WI38 (cell line): ENCODE data around the gene RBFOX1.

Experiments
- H3K4me3 ChIP-seq: 2 replicates; pipeline ENCODE4 v1.5.1; 2011; ENCODE audit warnings: low read depth, mild to moderate bottlenecking, control low read depth, low read length
- CTCF ChIP-seq: IDR thresholded peaks from 2 replicates; pipeline ENCODE4 v1.5.1; 2012; ENCODE audit warnings: low read depth, mild to moderate bottlenecking, control low read depth, low read length

RBFOX1 gene

DNA sequence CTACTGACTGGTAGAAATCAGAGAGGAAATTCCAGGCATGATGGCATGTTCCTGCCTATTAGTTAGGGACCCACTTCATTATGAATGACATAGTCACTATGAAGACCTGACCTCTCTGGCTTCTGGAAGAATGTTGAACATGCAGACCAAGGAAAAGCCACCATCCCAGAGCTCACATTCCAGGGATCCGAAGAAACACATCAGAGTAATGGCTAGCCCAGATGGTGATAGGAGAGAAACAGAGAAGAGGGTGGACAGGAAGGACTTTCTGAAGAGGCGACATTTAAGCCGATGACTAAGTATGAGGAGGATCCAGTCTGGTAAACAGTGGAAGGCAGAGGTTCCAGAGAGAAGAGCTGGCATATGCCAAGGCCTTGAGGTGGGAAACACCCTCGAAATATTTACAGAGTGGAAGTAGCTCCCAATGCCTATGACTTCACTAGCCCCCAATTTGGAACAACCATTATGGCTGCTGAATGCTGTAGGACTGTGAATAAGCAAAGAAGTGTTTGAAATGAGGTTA is 216.2 kb downstream of the RBFOX1 start:
- no peak for TF ChIP-seq CTCF
- H3K4me3 ChIP-seq = no peak overlapping the region

DNA sequence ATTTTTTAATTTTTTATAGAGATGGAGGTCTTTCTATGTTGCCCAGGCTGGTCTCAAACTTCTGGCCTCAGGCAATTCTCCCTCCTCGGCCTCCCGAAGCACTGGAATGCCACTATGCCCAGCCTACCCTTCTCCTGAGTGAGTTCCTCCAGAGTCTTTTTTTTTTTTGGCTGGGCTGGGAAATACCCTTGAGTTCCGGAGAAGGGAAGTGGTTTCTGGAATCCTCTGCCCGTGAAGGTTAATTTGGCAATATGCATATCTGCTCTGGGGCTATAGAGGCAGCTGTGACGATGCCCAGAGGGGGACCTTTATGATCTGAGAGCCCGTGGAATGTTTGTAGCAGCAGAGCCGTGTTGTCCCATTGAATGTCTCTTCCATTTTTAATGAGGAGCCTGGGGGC is 217.5 kb downstream of the RBFOX1 start:
- no peak overlapping the region for H3K4me3 ChIP-seq
- TF ChIP-seq CTCF = no peak

DNA sequence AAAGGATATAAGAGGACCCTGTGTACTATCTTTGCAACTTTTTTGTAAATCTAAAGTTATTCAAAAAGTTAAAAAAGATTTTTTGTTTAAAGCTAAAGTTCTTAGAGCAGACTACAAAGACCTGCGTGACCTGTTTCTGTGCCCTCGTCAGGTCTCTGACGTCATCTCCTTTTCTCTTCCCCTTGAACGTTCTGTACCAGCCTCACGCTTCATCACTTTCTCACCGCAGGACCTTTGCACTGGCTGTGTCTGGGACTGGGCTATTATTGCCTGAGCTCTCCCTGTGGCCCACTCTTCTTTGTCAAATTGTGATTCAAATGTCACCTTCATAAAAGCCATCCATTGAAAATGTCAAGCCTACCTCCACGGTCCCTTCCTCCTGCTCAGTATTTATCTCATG is 222.8 kb downstream of the RBFOX1 start:
- no peak for TF ChIP-seq CTCF
- H3K4me3 ChIP-seq = no peak overlapping the region

DNA sequence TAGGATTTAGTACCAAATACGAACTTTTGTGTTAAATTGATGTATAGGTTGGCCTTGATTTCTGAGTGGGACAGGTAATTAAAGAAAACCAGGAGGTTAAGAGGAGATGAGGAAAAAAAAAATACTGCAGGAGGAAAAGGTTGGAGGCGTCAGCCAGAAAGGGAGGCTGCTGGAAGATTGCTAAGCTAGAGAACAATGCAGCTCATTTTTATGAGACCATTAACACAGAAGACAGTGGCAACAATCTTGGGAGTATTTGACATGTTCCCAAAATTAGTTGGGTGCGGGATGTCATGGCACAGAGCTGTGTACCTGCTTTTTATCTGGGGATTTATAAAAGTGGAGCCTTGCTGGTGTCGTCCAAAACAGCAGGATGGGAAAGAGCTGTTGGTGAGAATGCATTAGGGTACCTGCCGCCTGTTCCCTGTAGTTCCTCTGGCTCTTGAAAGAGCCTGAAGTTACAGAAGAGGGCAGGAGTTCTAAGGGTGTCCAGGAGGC is 229.3 kb downstream of the RBFOX1 start:
- TF ChIP-seq CTCF = no peak
- no peak overlapping the region for H3K4me3 ChIP-seq

DNA sequence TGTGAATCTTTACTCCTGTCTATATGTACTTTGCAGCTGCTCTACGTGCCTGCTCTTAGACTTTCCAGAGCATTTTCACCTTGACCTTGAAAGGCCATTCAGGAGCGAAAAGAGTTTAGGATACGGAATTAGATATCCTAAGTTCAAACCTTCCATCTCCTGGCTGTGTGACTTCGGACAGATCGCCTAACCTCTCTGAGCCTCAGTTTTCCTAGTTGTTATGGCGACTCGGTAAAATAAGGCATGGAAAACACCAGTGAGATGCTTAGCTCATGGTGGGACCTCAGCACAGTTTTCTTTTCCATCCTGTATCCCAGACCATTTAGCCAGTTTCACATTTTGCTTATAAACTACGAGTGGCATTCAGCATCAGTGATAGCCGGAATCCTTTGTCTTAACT is 233.7 kb downstream of the RBFOX1 start:
- TF ChIP-seq CTCF = no peak
- no peak overlapping the region for H3K4me3 ChIP-seq

- TF ChIP-seq CTCF = no peak
- no peak overlapping the region for H3K4me3 ChIP-seq
These were observed 238.7 kb downstream of the RBFOX1 start for GRCh38 chr16:7571366-7571765.

- no peak overlapping the region for H3K4me3 ChIP-seq
- no peak for TF ChIP-seq CTCF
These were observed 244.9 kb downstream of the RBFOX1 start for GRCh38 chr16:7577588-7577987.
